Right atrium auricular region (tissue), 2 donors: ENCODE measurements around the gene RFT1. TPM values are rescaled to one million over a fixed set of nuclear protein-coding genes. Genes with fewer than 3 reads are reported as not detected.

Experiments
- DNase-seq: peaks from one replicate; pipeline ENCODE4 v3.0.0-alpha.2; 2019; ENCODE audit warnings: low spot score
- H3K27ac ChIP-seq, 2 donors: fragments of 200-600 bp; sonication (generic); 1 replicate in 1 of 2; 2 replicates in 1 of 2; pipeline ENCODE4 v1.5.1; 2016 to 2019
- H3K27me3 ChIP-seq, 2 donors: fragments of 200-600 bp; sonication (generic); one replicate each; pipeline versions ENCODE4 v1.5.1 to v1.6.0; 2017 to 2019
- H3K36me3 ChIP-seq: fragments of 200-600 bp; sonication (generic); one replicate; pipeline ENCODE4 v1.5.1; 2016
- H3K4me1 ChIP-seq, 2 donors: fragments of 200-600 bp; sonication (generic); one replicate each; pipeline versions ENCODE4 v1.5.1 to v1.6.0; 2017 to 2019
- H3K4me3 ChIP-seq, 2 donors: fragments of 200-600 bp; sonication (generic); 1 replicate in 1 of 2; 2 replicates in 1 of 2; pipeline ENCODE4 v1.5.1; 2017 to 2019; ENCODE audit warnings: mild to moderate bottlenecking in 1 of 2, moderate library complexity in 1 of 2
- H3K9me3 ChIP-seq, 2 donors: fragments of 200-600 bp; sonication (generic); one replicate each; pipeline ENCODE4 v1.5.1; 2019
- total RNA-seq, 2 donors: library from RNA; depleted of rRNA; stranded (reverse); fragments of >200 nt; gene quantifications; one replicate each; pipeline ENCODE4 v1.1.0, GENCODE V29; 2016
- TF ChIP-seq, protein P1 (sequence below), 2 donors: fragments of 200-600 bp; sonication (generic); IDR thresholded peaks; one replicate each; pipeline ENCODE4 v1.5.1; 2019; ENCODE audit warnings: antibody characterized with exemption in 2 of 2

Gene RFT1
- total RNA-seq, 2 donors from 2014 or later: 6.2 to 6.8 TPM

DNA sequence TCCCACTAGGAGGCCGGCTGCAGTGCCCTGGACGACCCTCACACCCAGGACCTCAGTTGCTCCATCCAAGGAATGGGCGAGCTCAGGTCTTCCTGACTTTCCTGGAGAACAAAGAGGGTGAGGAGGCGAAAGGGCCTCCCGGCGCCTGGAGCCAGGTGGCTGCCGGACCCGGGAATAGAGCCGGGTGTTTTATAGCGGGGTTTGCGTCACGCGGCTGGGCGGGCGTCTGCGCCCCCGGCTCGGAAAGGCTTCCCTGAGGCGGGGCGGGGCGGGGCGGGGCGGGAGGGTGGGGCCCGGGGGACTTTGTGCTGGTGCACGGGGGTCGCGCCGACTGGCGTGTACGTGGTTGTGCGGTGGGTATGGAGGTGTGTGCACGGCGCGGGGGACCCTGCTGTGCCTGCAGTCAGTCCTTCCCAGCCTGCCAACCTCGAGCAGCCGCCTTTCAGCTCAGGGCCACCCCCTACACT lies 26.2 kb upstream of the RFT1 start:
- Histone ChIP-seq H3K27ac (no peak overlapping the region), H3K27me3 (no peaks in the 10 kb centered on the region), H3K4me1 (peaks cover 0 to 41% of the 10 kb centered on the region in 2 donors), H3K4me3 (peak overlapping the region in 1 of 2 donors; percentile 14), H3K9me3 (no peaks in the 10 kb centered on the region), H3K36me3 (no peaks in the 10 kb centered on the region)
- TF ChIP-seq, protein P1, sequence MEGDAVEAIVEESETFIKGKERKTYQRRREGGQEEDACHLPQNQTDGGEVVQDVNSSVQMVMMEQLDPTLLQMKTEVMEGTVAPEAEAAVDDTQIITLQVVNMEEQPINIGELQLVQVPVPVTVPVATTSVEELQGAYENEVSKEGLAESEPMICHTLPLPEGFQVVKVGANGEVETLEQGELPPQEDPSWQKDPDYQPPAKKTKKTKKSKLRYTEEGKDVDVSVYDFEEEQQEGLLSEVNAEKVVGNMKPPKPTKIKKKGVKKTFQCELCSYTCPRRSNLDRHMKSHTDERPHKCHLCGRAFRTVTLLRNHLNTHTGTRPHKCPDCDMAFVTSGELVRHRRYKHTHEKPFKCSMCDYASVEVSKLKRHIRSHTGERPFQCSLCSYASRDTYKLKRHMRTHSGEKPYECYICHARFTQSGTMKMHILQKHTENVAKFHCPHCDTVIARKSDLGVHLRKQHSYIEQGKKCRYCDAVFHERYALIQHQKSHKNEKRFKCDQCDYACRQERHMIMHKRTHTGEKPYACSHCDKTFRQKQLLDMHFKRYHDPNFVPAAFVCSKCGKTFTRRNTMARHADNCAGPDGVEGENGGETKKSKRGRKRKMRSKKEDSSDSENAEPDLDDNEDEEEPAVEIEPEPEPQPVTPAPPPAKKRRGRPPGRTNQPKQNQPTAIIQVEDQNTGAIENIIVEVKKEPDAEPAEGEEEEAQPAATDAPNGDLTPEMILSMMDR (IDR thresholded peaks at IDR 0.05): no peak
- no peak for DNase-seq

DNA sequence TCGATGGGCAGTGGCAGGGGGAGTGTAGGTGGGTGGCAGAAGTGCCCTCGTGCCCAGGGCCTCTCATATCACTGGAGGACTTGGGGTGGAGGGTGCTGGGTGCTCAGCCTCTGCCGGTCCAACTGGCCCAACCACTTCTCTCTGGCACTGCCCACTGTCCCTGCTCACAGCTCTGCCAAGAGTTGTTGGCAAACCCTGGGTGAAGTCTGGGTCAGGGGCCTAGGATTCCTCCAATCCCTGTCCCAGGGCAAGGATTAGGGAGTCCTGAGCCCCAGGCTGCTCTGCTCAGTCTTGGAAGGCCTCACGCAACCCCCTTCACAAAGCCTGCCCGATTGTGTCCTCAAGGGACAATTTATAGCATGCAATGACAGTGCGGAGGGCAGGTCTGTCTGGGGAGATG lies 25.5 kb upstream of the RFT1 start:
- Histone ChIP-seq H3K36me3 (no peaks in the 10 kb centered on the region), H3K9me3 (no peaks in the 10 kb centered on the region), H3K27me3 (no peaks in the 10 kb centered on the region), H3K27ac (no peak overlapping the region), H3K4me3 (no peak overlapping the region), H3K4me1 (peaks cover 0 to 42% of the 10 kb centered on the region in 2 donors)
- TF ChIP-seq, protein P1 (IDR thresholded peaks at IDR 0.05): no peak
- DNase-seq: no peak

DNA sequence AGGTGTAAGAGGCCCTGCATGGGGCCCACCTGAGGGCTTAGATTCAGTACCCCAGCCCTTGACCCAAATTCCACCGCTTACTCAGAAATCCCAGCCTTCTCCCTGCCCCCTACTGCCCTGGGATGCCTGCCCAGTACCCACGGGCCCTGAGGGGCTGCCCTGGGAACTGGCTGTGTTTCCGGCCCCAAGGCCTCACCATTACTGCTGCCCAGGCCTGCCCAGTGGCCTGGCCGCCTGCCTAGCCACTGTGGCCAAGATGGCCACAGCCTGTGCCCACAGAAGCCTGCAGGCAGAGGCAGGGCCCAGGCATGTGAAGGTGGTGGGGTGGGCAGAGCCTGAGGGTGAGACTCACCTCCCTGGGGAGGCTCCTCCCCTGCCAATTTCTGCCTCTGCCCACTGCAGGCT lies 24.6 kb upstream of the RFT1 start:
- H3K4me1 ChIP-seq: peaks cover 0 to 44% of the 10 kb centered on the region in 2 donors
- DNase-seq: no peak

DNA sequence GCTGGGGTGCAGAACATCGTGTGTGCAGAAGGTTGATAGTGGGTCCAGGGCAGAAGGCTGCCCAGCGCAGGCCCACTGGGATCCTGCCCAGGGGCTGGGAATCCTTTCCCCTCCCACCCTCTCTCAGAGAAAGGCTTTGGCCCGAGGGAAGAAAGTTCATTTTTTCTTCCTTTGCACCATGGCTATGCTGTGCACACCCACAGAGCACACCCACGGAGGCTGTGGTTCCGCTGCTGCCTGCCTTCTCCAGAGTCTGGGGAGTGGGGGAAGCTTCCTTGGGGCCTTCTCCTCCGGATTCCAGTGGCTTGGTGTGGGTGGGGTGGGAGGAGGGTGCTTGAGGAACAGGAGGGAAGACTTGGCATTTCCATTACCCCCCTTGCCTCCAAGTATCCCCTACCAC lies 23.7 kb upstream of the RFT1 start:
- Histone ChIP-seq H3K27ac (no peak overlapping the region), H3K4me3 (no peak overlapping the region), H3K36me3 (no peaks in the 10 kb centered on the region), H3K27me3 (no peaks in the 10 kb centered on the region), H3K9me3 (no peaks in the 10 kb centered on the region), H3K4me1 (peaks cover 0 to 36% of the 10 kb centered on the region in 2 donors)
- no peak for DNase-seq
- TF ChIP-seq, protein P1 (IDR thresholded peaks at IDR 0.05): no peak

More for the DNA sequence above, 24.6 kb upstream of the RFT1 start:
- TF ChIP-seq, protein P1 (IDR thresholded peaks at IDR 0.05): no peak
- Histone ChIP-seq H3K4me3 (no peak overlapping the region), H3K27me3 (no peaks in the 10 kb centered on the region), H3K36me3 (no peaks in the 10 kb centered on the region), H3K27ac (no peak overlapping the region), H3K9me3 (no peaks in the 10 kb centered on the region)

DNA sequence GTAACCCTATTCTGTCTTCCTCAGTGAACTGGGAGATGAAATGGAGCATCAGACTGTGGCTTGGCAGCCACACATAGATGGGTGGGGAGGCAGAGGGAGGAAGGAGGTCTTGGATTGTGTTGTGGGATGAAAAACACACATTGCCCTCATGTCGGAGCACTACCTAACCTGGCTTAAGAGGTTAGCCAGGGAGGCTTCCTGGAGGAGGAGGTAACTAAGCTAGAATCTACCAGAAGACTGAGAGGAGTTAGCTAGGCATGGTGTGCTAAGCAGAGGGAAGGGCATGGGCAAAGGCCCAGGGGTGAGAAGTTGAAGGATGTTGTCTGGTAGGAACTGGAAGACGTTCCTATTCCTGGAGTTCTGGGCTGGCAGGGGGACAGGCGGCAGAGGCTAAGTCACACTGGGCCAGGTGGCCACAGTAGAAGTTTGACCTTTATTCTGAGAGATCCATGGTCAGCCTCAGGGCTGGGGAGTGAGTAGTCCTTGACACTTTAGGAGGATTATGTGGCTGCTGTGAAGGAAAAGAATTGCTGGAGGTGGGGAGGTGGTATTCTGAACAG lies 23.1 kb upstream of the RFT1 start:
- DNase-seq: no peak
- no peak overlapping the region for H3K27ac ChIP-seq
- no peaks in the 10 kb centered on the region for H3K9me3 ChIP-seq
- H3K4me3 ChIP-seq: no peak overlapping the region
- H3K36me3 ChIP-seq: no peaks in the 10 kb centered on the region
- TF ChIP-seq, protein P1 (IDR thresholded peaks at IDR 0.05): no peak
- peaks cover 0 to 36% of the 10 kb centered on the region in 2 donors for H3K4me1 ChIP-seq
- H3K27me3 ChIP-seq: no peaks in the 10 kb centered on the region
